WTC11 (cell line): ENCODE data around the gene TRIM29.

Source experiments
- ELF4 ChIP-seq: sonication (generic); formaldehyde crosslinking; IDR thresholded peaks from 2 replicates; pipeline ENCODE4 v1.8.1; 2022; ENCODE audit warnings: low read depth, mild to moderate bottlenecking, moderate library complexity, missing genetic modification reagents
- KAT7 ChIP-seq: sonication (generic); formaldehyde crosslinking; IDR thresholded peaks from 2 replicates; pipeline ENCODE4 v1.8.1; 2023; ENCODE audit warnings: missing genetic modification reagents, mild to moderate bottlenecking, borderline replicate concordance
- MYBL2 ChIP-seq: sonication (generic); formaldehyde crosslinking; IDR thresholded peaks from 2 replicates; pipeline ENCODE4 v1.8.1; 2023; ENCODE audit warnings: mild to moderate bottlenecking, moderate library complexity, missing genetic modification reagents
- TCF7 ChIP-seq: sonication (generic); formaldehyde crosslinking; IDR thresholded peaks from 2 replicates; pipeline ENCODE4 v1.8.0; 2022; ENCODE audit warnings: mild to moderate bottlenecking, low read depth, missing genetic modification reagents, moderate library complexity
- TP53 ChIP-seq: sonication (generic); formaldehyde crosslinking; IDR thresholded peaks from 2 replicates; pipeline ENCODE4 v1.8.1; 2023; ENCODE audit warnings: mild to moderate bottlenecking, missing genetic modification reagents
- ZNF138 ChIP-seq: sonication (generic); formaldehyde crosslinking; conservative IDR thresholded peaks from 2 replicates; pipeline ENCODE4 v1.8.1; 2022; ENCODE audit warnings: mild to moderate bottlenecking, moderate library complexity, missing genetic modification reagents
- ZNF263 ChIP-seq: sonication (generic); formaldehyde crosslinking; IDR thresholded peaks from 2 replicates; pipeline ENCODE4 v1.8.1; 2022; ENCODE audit warnings: low read depth, mild to moderate bottlenecking, moderate library complexity, missing genetic modification reagents
- ZNF416 ChIP-seq: fragments of 250-450 bp; sonication (Bioruptor Pico); IDR thresholded peaks from 2 replicates; pipeline ENCODE4 v1.9.0; 2021; ENCODE audit warnings: mild to moderate bottlenecking, inconsistent platforms
- TF ChIP-seq, protein P1 (sequence below): sonication (generic); formaldehyde crosslinking; IDR thresholded peaks from 2 replicates; pipeline ENCODE4 v1.8.1; 2023; ENCODE audit warnings: mild to moderate bottlenecking, missing genetic modification reagents
- TF ChIP-seq, protein P2 (sequence below): sonication (generic); formaldehyde crosslinking; IDR thresholded peaks from 2 replicates; pipeline ENCODE4 v1.8.1; 2022; ENCODE audit warnings: mild to moderate bottlenecking, missing genetic modification reagents, moderate library complexity, borderline replicate concordance
- TF ChIP-seq, protein P3 (sequence below): fragments of 200-600 bp; IDR thresholded peaks from 2 replicates; pipeline ENCODE4 v1.8.0; 2022; ENCODE audit warnings: antibody characterized with exemption
- TF ChIP-seq, protein P4 (sequence below): sonication (generic); formaldehyde crosslinking; IDR thresholded peaks from 2 replicates; pipeline ENCODE4 v1.8.1; 2023; ENCODE audit warnings: mild to moderate bottlenecking, missing genetic modification reagents
- TF ChIP-seq, protein P5 (sequence below): fragments of 250-450 bp; sonication (Bioruptor Pico); IDR thresholded peaks from 2 replicates; pipeline ENCODE4 v1.9.0; 2021; ENCODE audit warnings: mild to moderate bottlenecking, borderline replicate concordance

DNA sequence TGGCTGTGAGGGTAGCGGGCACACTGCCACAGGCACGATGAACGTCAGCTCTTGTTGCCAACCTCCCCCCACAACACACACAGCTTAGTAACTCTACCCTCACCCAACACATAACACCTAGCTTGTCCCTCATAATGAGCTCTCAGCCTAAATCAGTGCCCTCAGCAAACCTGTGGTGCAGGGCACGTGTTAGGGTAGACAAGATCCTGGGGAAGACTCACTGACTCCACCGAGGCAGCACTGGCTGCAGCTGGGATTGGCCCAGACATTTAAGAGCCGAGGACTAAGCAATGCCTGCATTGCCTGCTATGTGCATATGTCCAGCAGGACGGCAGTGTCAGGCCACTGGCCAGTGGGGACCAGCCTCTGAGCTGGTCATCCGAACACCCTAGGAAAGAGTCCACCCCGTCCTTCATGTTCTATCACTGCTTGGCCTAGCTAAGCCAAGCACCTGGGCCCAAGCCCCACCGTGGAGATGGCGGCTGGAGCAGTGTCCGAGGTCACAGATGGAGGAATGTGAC, 32.9 kb upstream of the TRIM29 start:
- no peak for TF ChIP-seq ELF4 (CRISPR knock-in tag)
- TF ChIP-seq, protein P1, sequence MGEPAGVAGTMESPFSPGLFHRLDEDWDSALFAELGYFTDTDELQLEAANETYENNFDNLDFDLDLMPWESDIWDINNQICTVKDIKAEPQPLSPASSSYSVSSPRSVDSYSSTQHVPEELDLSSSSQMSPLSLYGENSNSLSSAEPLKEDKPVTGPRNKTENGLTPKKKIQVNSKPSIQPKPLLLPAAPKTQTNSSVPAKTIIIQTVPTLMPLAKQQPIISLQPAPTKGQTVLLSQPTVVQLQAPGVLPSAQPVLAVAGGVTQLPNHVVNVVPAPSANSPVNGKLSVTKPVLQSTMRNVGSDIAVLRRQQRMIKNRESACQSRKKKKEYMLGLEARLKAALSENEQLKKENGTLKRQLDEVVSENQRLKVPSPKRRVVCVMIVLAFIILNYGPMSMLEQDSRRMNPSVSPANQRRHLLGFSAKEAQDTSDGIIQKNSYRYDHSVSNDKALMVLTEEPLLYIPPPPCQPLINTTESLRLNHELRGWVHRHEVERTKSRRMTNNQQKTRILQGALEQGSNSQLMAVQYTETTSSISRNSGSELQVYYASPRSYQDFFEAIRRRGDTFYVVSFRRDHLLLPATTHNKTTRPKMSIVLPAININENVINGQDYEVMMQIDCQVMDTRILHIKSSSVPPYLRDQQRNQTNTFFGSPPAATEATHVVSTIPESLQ (CRISPR knock-in tag), result no peak
- TF ChIP-seq ZNF263 (CRISPR knock-in tag), result no peak
- TF ChIP-seq, protein P2, sequence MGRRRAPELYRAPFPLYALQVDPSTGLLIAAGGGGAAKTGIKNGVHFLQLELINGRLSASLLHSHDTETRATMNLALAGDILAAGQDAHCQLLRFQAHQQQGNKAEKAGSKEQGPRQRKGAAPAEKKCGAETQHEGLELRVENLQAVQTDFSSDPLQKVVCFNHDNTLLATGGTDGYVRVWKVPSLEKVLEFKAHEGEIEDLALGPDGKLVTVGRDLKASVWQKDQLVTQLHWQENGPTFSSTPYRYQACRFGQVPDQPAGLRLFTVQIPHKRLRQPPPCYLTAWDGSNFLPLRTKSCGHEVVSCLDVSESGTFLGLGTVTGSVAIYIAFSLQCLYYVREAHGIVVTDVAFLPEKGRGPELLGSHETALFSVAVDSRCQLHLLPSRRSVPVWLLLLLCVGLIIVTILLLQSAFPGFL (CRISPR knock-in tag), result no peak
- TF ChIP-seq, protein P3, sequence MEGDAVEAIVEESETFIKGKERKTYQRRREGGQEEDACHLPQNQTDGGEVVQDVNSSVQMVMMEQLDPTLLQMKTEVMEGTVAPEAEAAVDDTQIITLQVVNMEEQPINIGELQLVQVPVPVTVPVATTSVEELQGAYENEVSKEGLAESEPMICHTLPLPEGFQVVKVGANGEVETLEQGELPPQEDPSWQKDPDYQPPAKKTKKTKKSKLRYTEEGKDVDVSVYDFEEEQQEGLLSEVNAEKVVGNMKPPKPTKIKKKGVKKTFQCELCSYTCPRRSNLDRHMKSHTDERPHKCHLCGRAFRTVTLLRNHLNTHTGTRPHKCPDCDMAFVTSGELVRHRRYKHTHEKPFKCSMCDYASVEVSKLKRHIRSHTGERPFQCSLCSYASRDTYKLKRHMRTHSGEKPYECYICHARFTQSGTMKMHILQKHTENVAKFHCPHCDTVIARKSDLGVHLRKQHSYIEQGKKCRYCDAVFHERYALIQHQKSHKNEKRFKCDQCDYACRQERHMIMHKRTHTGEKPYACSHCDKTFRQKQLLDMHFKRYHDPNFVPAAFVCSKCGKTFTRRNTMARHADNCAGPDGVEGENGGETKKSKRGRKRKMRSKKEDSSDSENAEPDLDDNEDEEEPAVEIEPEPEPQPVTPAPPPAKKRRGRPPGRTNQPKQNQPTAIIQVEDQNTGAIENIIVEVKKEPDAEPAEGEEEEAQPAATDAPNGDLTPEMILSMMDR, result no peak
- TF ChIP-seq TCF7, result no peak
- no peak for TF ChIP-seq KAT7 (CRISPR knock-in tag)
- TF ChIP-seq, protein P4, sequence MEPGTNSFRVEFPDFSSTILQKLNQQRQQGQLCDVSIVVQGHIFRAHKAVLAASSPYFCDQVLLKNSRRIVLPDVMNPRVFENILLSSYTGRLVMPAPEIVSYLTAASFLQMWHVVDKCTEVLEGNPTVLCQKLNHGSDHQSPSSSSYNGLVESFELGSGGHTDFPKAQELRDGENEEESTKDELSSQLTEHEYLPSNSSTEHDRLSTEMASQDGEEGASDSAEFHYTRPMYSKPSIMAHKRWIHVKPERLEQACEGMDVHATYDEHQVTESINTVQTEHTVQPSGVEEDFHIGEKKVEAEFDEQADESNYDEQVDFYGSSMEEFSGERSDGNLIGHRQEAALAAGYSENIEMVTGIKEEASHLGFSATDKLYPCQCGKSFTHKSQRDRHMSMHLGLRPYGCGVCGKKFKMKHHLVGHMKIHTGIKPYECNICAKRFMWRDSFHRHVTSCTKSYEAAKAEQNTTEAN (CRISPR knock-in tag), result no peak
- no peak for TF ChIP-seq ZNF416 (CRISPR knock-in tag)
- TF ChIP-seq ZNF138 (CRISPR knock-in tag), result no peak
- no peak for TF ChIP-seq TP53 (CRISPR knock-in tag)
- TF ChIP-seq, protein P5, sequence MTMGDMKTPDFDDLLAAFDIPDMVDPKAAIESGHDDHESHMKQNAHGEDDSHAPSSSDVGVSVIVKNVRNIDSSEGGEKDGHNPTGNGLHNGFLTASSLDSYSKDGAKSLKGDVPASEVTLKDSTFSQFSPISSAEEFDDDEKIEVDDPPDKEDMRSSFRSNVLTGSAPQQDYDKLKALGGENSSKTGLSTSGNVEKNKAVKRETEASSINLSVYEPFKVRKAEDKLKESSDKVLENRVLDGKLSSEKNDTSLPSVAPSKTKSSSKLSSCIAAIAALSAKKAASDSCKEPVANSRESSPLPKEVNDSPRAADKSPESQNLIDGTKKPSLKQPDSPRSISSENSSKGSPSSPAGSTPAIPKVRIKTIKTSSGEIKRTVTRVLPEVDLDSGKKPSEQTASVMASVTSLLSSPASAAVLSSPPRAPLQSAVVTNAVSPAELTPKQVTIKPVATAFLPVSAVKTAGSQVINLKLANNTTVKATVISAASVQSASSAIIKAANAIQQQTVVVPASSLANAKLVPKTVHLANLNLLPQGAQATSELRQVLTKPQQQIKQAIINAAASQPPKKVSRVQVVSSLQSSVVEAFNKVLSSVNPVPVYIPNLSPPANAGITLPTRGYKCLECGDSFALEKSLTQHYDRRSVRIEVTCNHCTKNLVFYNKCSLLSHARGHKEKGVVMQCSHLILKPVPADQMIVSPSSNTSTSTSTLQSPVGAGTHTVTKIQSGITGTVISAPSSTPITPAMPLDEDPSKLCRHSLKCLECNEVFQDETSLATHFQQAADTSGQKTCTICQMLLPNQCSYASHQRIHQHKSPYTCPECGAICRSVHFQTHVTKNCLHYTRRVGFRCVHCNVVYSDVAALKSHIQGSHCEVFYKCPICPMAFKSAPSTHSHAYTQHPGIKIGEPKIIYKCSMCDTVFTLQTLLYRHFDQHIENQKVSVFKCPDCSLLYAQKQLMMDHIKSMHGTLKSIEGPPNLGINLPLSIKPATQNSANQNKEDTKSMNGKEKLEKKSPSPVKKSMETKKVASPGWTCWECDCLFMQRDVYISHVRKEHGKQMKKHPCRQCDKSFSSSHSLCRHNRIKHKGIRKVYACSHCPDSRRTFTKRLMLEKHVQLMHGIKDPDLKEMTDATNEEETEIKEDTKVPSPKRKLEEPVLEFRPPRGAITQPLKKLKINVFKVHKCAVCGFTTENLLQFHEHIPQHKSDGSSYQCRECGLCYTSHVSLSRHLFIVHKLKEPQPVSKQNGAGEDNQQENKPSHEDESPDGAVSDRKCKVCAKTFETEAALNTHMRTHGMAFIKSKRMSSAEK (CRISPR knock-in tag), result no peak
- no peak for TF ChIP-seq MYBL2
